Neutrophil (primary cell): ENCODE data around the gene DNMBP.

ENCODE experiments used
- H3K27ac ChIP-seq: fragments of 200-600 bp; sonication (generic); 2 replicates; pipeline ENCODE4 v1.5.1; 2016; ENCODE audit warnings: mild to moderate bottlenecking, moderate library complexity
- H3K27me3 ChIP-seq: fragments of 200-600 bp; sonication (generic); 2 replicates; pipeline ENCODE4 v1.6.0; 2016; ENCODE audit warnings: mild to moderate bottlenecking
- H3K36me3 ChIP-seq: fragments of 200-600 bp; sonication (generic); 2 replicates; pipeline ENCODE4 v1.5.1; 2017
- H3K4me1 ChIP-seq, 2 experiments: fragments of 200-600 bp in 1 of 2; sonication (generic) in 1 of 2; 1 replicate in 1 of 2; 2 replicates in 1 of 2; pipeline versions ENCODE4 v1.5.1 to v1.6.1; 2013 to 2016; ENCODE audit warnings: low read depth in 1 of 2, low read length in 1 of 2, mild to moderate bottlenecking in 1 of 2, moderate library complexity in 1 of 2; ENCODE audit not compliant: control insufficient read depth in 1 of 2, insufficient read depth in 1 of 2
- H3K4me3 ChIP-seq, 2 experiments: fragments of 200-600 bp in 1 of 2; sonication (generic) in 1 of 2; 1 replicate in 1 of 2; 2 replicates in 1 of 2; pipeline ENCODE4 v1.5.1; 2013 to 2016; ENCODE audit warnings: low read depth in 1 of 2, low read length in 1 of 2, mild to moderate bottlenecking in 1 of 2, moderate library complexity in 1 of 2
- H3K9me3 ChIP-seq: fragments of 200-600 bp; sonication (generic); 2 replicates; pipeline ENCODE4 v1.5.1; 2016
- CTCF ChIP-seq: fragments of 200-600 bp; sonication (generic); IDR thresholded peaks from 2 replicates; pipeline ENCODE4 v1.5.1; 2016; ENCODE audit warnings: antibody characterized with exemption

Gene DNMBP

GRCh38 chr10:99975106-99975829 is 34.5 kb downstream of the DNMBP start:
- H3K4me1 ChIP-seq, result peaks cover 19 to 23% of the 10 kb centered on the region in 2 experiments
- H3K27me3 ChIP-seq, result no peaks in the 10 kb centered on the region
- H3K36me3 ChIP-seq, result peaks cover 7% of the 10 kb centered on the region
- H3K4me3 ChIP-seq, result no peak overlapping the region
- H3K27ac ChIP-seq, result peak overlapping the region; percentile 73
- TF ChIP-seq CTCF, result no peak
- no peaks in the 10 kb centered on the region for H3K9me3 ChIP-seq

- H3K27ac ChIP-seq, result no peak overlapping the region
- H3K36me3 ChIP-seq, result peaks cover 28% of the 10 kb centered on the region
Observed at GRCh38 chr10:99973190-99973589, 36.6 kb downstream of the DNMBP start.

GRCh38 chr10:99967961-99968360 is 41.8 kb downstream of the DNMBP start:
- Histone ChIP-seq H3K27me3 (no peaks in the 10 kb centered on the region), H3K36me3 (peaks cover 51% of the 10 kb centered on the region), H3K4me3 (no peak overlapping the region), H3K27ac (no peak overlapping the region), H3K4me1 (no peaks in the 10 kb centered on the region), H3K9me3 (no peaks in the 10 kb centered on the region)
- no peak for TF ChIP-seq CTCF

More at GRCh38 chr10:99973190-99973589, 36.6 kb downstream of the DNMBP start:
- Histone ChIP-seq H3K27me3 (no peaks in the 10 kb centered on the region), H3K4me1 (peaks cover 19 to 23% of the 10 kb centered on the region in 2 experiments), H3K4me3 (no peak overlapping the region), H3K9me3 (no peaks in the 10 kb centered on the region)
- TF ChIP-seq CTCF, result no peak

- Histone ChIP-seq H3K9me3 (no peaks in the 10 kb centered on the region), H3K4me1 (no peaks in the 10 kb centered on the region), H3K4me3 (no peak overlapping the region), H3K27me3 (no peaks in the 10 kb centered on the region), H3K36me3 (peaks cover 51% of the 10 kb centered on the region), H3K27ac (no peak overlapping the region)
- TF ChIP-seq CTCF, result no peak
Observed at GRCh38 chr10:99966306-99966705, 43.4 kb downstream of the DNMBP start.

- no peak overlapping the region for H3K4me3 ChIP-seq
- no peaks in the 10 kb centered on the region for H3K4me1 ChIP-seq
- H3K27me3 ChIP-seq, result no peaks in the 10 kb centered on the region
- no peak overlapping the region for H3K27ac ChIP-seq
- no peaks in the 10 kb centered on the region for H3K9me3 ChIP-seq
- no peak for TF ChIP-seq CTCF
- H3K36me3 ChIP-seq, result peaks cover 48% of the 10 kb centered on the region
Observed at GRCh38 chr10:99965700-99966099, 44.0 kb downstream of the DNMBP start.
